ENCODE data around the gene SPIB.
A peak's percentile ranks its signal among the peaks of the same experiment; 100 is the strongest.
"Not testable (repeated sequence)": the region's sequence is repeated elsewhere in the genome, so short reads cannot be mapped to it uniquely, and the experiment has no call there.

Gene SPIB

GRCh38 chr19:50439130-50439529 lies 20.4 kb downstream of the SPIB start:
- DNase-seq (ENCODE audit: low read depth, low spot score): not testable (repeated sequence)

- DNase-seq (ENCODE audit: low read depth, low spot score): no peak
Observed at GRCh38 chr19:50444059-50444458, 25.3 kb downstream of the SPIB start.

- no peak for DNase-seq (ENCODE audit: low read depth, low spot score)
Observed at GRCh38 chr19:50447053-50447452, 28.3 kb downstream of the SPIB start.

GRCh38 chr19:50447750-50448149 lies 29.0 kb downstream of the SPIB start:
- DNase-seq (ENCODE audit: low read depth, low spot score): no peak

- no peak for DNase-seq (ENCODE audit: low read depth, low spot score)
Observed at GRCh38 chr19:50449236-50449899, 30.6 kb downstream of the SPIB start.

GRCh38 chr19:50450369-50451222 lies 31.9 kb downstream of the SPIB start:
- no peak for DNase-seq (ENCODE audit: low read depth, low spot score)

- no peak for DNase-seq (ENCODE audit: low read depth, low spot score)
Observed at GRCh38 chr19:50451223-50451534, 32.4 kb downstream of the SPIB start.

GRCh38 chr19:50453243-50453642 lies 34.5 kb downstream of the SPIB start:
- DNase-seq (ENCODE audit: low read depth, low spot score): no peak

- DNase-seq (ENCODE audit: low read depth, low spot score): no peak
Observed at GRCh38 chr19:50455992-50456391, 37.3 kb downstream of the SPIB start.

GRCh38 chr19:50457300-50457699 lies 38.6 kb downstream of the SPIB start:
- DNase-seq (ENCODE audit: low read depth, low spot score): no peak

GRCh38 chr19:50458396-50459066 lies 39.8 kb downstream of the SPIB start:
- DNase-seq (ENCODE audit: low read depth, low spot score): no peak

GRCh38 chr19:50459067-50459456 lies 40.3 kb downstream of the SPIB start:
- DNase-seq (ENCODE audit: low read depth, low spot score): no peak

GRCh38 chr19:50459638-50460037 lies 40.9 kb downstream of the SPIB start:
- no peak for DNase-seq (ENCODE audit: low read depth, low spot score)

- no peak for DNase-seq (ENCODE audit: low read depth, low spot score)
Observed at GRCh38 chr19:50460161-50460765, 41.5 kb downstream of the SPIB start.

- peak; percentile 23 for DNase-seq (ENCODE audit: low read depth, low spot score)
Observed at GRCh38 chr19:50461066-50461875, 42.5 kb downstream of the SPIB start.

GRCh38 chr19:50462970-50463369 lies 44.2 kb downstream of the SPIB start:
- no peak for DNase-seq (ENCODE audit: low read depth, low spot score)

GRCh38 chr19:50464348-50464747 lies 45.6 kb downstream of the SPIB start:
- DNase-seq (ENCODE audit: low read depth, low spot score): no peak

GRCh38 chr19:50465000-50465399 lies 46.3 kb downstream of the SPIB start:
- no peak for DNase-seq (ENCODE audit: low read depth, low spot score)

GRCh38 chr19:50465986-50466705 lies 47.4 kb downstream of the SPIB start:
- DNase-seq (ENCODE audit: low read depth, low spot score): no peak

- DNase-seq (ENCODE audit: low read depth, low spot score): no peak
Observed at GRCh38 chr19:50466706-50467039, 47.9 kb downstream of the SPIB start.

GRCh38 chr19:50467566-50467965 lies 48.8 kb downstream of the SPIB start:
- no peak for DNase-seq (ENCODE audit: low read depth, low spot score)
